Activated CD8-positive, alpha-beta memory T cell treated with anti-CD3 and anti-CD28 coated beads for 48 hours (primary cell): ENCODE results near the gene CACNA2D4.

Source experiments
- DNase-seq, 3 experiments: peaks; one replicate each; pipeline ENCODE4 v3.0.0-alpha.2; 2020; ENCODE audit warnings: low read depth in 2 of 3, low spot score in 2 of 3

Gene CACNA2D4

GRCh38 chr12:1872448-1872847 lies 46.0 kb downstream of the CACNA2D4 start:
- no peak for DNase-seq

- no peak for DNase-seq
Measured at GRCh38 chr12:1872001-1872400, 46.5 kb downstream of the CACNA2D4 start.

- no peak for DNase-seq
Measured at GRCh38 chr12:1870998-1871917, 47.2 kb downstream of the CACNA2D4 start.

- no peak for DNase-seq
Measured at GRCh38 chr12:1870086-1870485, 48.4 kb downstream of the CACNA2D4 start.

- no peak for DNase-seq
Measured at GRCh38 chr12:1869145-1869544, 49.3 kb downstream of the CACNA2D4 start.

GRCh38 chr12:1865284-1865866 lies 53.1 kb downstream of the CACNA2D4 start:
- DNase-seq: no peak

- no peak for DNase-seq
Measured at GRCh38 chr12:1864867-1865266, 53.6 kb downstream of the CACNA2D4 start.

- no peak for DNase-seq
Measured at GRCh38 chr12:1864456-1864855, 54.0 kb downstream of the CACNA2D4 start.

GRCh38 chr12:1863823-1864222 lies 54.6 kb downstream of the CACNA2D4 start:
- DNase-seq: no peak

- no peak for DNase-seq
Measured at GRCh38 chr12:1862973-1863372, 55.5 kb downstream of the CACNA2D4 start.

- no peak for DNase-seq
Measured at GRCh38 chr12:1859643-1860042, 58.8 kb downstream of the CACNA2D4 start.

- no peak for DNase-seq
Measured at GRCh38 chr12:1858456-1858855, 60.0 kb downstream of the CACNA2D4 start.

- no peak for DNase-seq
Measured at GRCh38 chr12:1857821-1858220, 60.6 kb downstream of the CACNA2D4 start.

- DNase-seq: no peak
Measured at GRCh38 chr12:1857086-1857485, 61.4 kb downstream of the CACNA2D4 start.

GRCh38 chr12:1855241-1855640 lies 63.2 kb downstream of the CACNA2D4 start:
- DNase-seq: no peak

- DNase-seq: no peak
Measured at GRCh38 chr12:1853716-1854115, 64.7 kb downstream of the CACNA2D4 start.

GRCh38 chr12:1852076-1852475 lies 66.4 kb downstream of the CACNA2D4 start:
- no peak for DNase-seq

GRCh38 chr12:1851151-1851701 lies 67.2 kb downstream of the CACNA2D4 start:
- no peak for DNase-seq

GRCh38 chr12:1848745-1849144 lies 69.7 kb downstream of the CACNA2D4 start:
- no peak for DNase-seq

- no peak for DNase-seq
Measured at GRCh38 chr12:1848146-1848545, 70.3 kb downstream of the CACNA2D4 start.

GRCh38 chr12:1847411-1847810 lies 71.0 kb downstream of the CACNA2D4 start:
- DNase-seq: no peak
